ENCODE measurements around the gene ID3. TPM values are rescaled to one million over a fixed set of nuclear protein-coding genes. Genes with fewer than 3 reads are reported as not detected.

Gene ID3
- total RNA-seq, 1 experiment from 2014 or later = 119 TPM

DNA sequence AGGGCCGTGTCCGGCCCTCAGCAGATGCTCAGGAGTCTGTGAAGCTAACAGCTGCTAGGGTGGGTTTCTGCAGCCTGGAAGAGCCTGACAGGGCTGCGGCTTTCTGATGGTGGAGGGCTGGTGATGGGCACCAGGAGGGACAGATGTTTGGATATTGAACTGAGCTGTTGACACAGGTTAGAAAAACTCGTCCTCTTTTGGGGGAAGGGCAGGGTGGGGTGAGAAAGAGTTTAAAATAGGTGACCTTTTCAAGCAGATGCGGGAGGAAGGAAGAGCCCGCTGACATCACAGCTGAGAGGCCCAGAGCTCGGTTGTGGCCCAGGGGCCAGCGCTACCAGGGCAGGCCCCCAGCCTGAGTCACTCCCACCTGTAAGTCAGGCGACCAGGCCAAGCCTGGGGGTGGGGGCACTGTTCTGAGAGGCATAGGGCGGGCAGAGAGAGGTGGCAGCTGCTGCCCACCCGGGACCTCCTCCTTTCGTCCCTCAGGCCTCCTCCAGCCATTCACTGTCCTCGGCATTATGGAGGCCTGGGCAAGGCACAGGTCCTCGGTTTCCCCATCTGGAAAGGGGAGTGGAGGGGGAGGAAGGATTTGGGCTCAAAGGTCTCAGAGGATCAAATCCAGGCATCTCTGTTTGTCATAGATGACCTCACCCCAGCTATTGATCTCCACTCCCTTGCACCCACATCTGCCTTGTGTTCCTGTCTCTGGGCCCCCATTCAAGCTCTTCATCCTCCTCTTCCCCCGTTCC, 32.3 kb upstream of the ID3 start:
- Histone ChIP-seq H3K4me1 (ENCODE audit: insufficient read depth, low read length) (peaks cover 8% of the 10 kb centered on the region), H4K8ac (replicated peaks; ENCODE audit: insufficient read length, low read depth, low read length) (no peak overlapping the region), H4K20me1 (ENCODE audit: control insufficient read depth, insufficient read depth, insufficient read length) (no peaks in the 10 kb centered on the region), H3K56ac (ENCODE audit: insufficient read length, low read depth, low read length) (no peak overlapping the region), H2AFZ (ENCODE audit: low read length) (no peak overlapping the region), H3K4me2 (ENCODE audit: insufficient read depth, insufficient read length, low read length) (no peak overlapping the region), H2BK20ac (ENCODE audit: low read depth, low read length, poor library complexity, severe bottlenecking) (no peak overlapping the region), H3K14ac (ENCODE audit: insufficient read depth, low read length) (no peak overlapping the region), H3K27ac (ENCODE audit: insufficient read length, low read depth, low read length) (no peak overlapping the region), H2AK5ac (ENCODE audit: insufficient read length, low read length) (no peak overlapping the region), H2BK120ac (ENCODE audit: low read depth, low read length, poor library complexity, severe bottlenecking) (no peak overlapping the region), H3K4ac (ENCODE audit: low read depth, low read length) (no peak overlapping the region), H3K9me3 (ENCODE audit: control insufficient read depth, low read depth, low read length) (no peaks in the 10 kb centered on the region), H3K9ac (ENCODE audit: extremely low read depth, insufficient read length, low read length) (no peak overlapping the region), H3K23me2 (ENCODE audit: insufficient read length, low read depth, low read length, poor library complexity, severe bottlenecking) (no peaks in the 10 kb centered on the region), H2BK15ac (ENCODE audit: low read depth, low read length) (no peak overlapping the region), H3T11ph (ENCODE audit: low read length) (no peak overlapping the region), H3K23ac (ENCODE audit: insufficient read length, low read depth, low read length) (no peak overlapping the region), H4K91ac (ENCODE audit: insufficient read length, low read depth, low read length) (no peak overlapping the region), H4K5ac (ENCODE audit: insufficient read length, low read depth, low read length) (no peak overlapping the region), H3K79me2 (ENCODE audit: insufficient read depth, low read length) (no peaks in the 10 kb centered on the region), H3K18ac (ENCODE audit: insufficient read length, low read depth, low read length) (no peak overlapping the region), H3K79me1 (ENCODE audit: insufficient read depth, low read depth, low read length, poor library complexity, severe bottlenecking) (no peaks in the 10 kb centered on the region), H2BK5ac (ENCODE audit: insufficient read length, low read length) (no peak overlapping the region), H3K27me3 (ENCODE audit: insufficient read depth, low read length) (no peaks in the 10 kb centered on the region), H2BK12ac (ENCODE audit: insufficient read length, low read depth, low read length) (no peak overlapping the region)
- Mint-ChIP-seq H3K4me1 (peaks cover 47 to 62% of the 10 kb centered on the region in 2 experiments), H3K36me3 (ENCODE audit: insufficient read depth in 1 of 3, low read depth in 3 of 3) (no peaks in the 10 kb centered on the region; a peak in 1 of 7 replicates), H3K4me3 (no peak overlapping the region), H3K9me3 (no peaks in the 10 kb centered on the region), H3K27me3 (ENCODE audit: low read depth) (peaks cover 3% of the 10 kb centered on the region), H3K27ac (peak overlapping the region; percentile 5 to 55 (median 9); a peak in 3 of 7 replicates)
- no peak for DNase-seq
- no CpG with 5 or more reads among the region's 15 CpGs for WGBS (ENCODE audit: extremely low coverage, insufficient read length, low lambda C conversion rate)
- TF ChIP-seq, protein P1, sequence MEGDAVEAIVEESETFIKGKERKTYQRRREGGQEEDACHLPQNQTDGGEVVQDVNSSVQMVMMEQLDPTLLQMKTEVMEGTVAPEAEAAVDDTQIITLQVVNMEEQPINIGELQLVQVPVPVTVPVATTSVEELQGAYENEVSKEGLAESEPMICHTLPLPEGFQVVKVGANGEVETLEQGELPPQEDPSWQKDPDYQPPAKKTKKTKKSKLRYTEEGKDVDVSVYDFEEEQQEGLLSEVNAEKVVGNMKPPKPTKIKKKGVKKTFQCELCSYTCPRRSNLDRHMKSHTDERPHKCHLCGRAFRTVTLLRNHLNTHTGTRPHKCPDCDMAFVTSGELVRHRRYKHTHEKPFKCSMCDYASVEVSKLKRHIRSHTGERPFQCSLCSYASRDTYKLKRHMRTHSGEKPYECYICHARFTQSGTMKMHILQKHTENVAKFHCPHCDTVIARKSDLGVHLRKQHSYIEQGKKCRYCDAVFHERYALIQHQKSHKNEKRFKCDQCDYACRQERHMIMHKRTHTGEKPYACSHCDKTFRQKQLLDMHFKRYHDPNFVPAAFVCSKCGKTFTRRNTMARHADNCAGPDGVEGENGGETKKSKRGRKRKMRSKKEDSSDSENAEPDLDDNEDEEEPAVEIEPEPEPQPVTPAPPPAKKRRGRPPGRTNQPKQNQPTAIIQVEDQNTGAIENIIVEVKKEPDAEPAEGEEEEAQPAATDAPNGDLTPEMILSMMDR (conservative IDR thresholded peaks at IDR 0.05) = no peak
